Mesangial cell (primary cell): ENCODE results near the gene DTWD2. TPM values are rescaled to one million over a fixed set of nuclear protein-coding genes. Genes with fewer than 3 reads are reported as not detected.

Experiments
- total RNA-seq: library from RNA; depleted of rRNA; stranded (reverse); fragments of >200 nt; gene quantifications from 2 replicates; pipeline ENCODE4 v1.2.3, GENCODE V29; 2015

DTWD2 gene
- 6.4 and 8.0 TPM in 2 replicates for total RNA-seq

GRCh38 chr5:118987988-118988865, at the start of gene DTWD2:
TSS of gene DTWD2 (minus strand) at chr5:118988547. CDS start at chr5:118988511, 36 bp downstream.

Other genes starting within 250 kb of the DTWD2 start
- 17.5 and 17.6 TPM in 2 replicates for gene DMXL1, start 82.5 kb upstream of the DTWD2 start, total RNA-seq